GM18519 (cell line): ENCODE measurements around the gene CHST15.

Experiments used
- ATAC-seq: cut with Tn5 transposase; IDR thresholded peaks from one replicate; pipeline ENCODE4 v1.9.1; 2021; ENCODE audit warnings: mild to moderate bottlenecking, moderate library complexity; ENCODE audit not compliant: unreplicated experiment, low FRiP score

The CHST15 gene

GRCh38 chr10:124069341-124070264, 23.8 kb downstream of the CHST15 start:
- ATAC-seq, result no peak

- no peak for ATAC-seq
Observed at GRCh38 chr10:124068929-124069328, 24.5 kb downstream of the CHST15 start.

GRCh38 chr10:124067825-124068400, 25.5 kb downstream of the CHST15 start:
- no peak for ATAC-seq

GRCh38 chr10:124066781-124067714, 26.4 kb downstream of the CHST15 start:
- ATAC-seq, result no peak

- ATAC-seq, result no peak
Observed at GRCh38 chr10:124066126-124066700, 27.2 kb downstream of the CHST15 start.

- ATAC-seq, result no peak
Observed at GRCh38 chr10:124065382-124066125, 27.8 kb downstream of the CHST15 start.

- no peak for ATAC-seq
Observed at GRCh38 chr10:124064676-124065075, 28.7 kb downstream of the CHST15 start.

GRCh38 chr10:124063750-124064603, 29.4 kb downstream of the CHST15 start:
- ATAC-seq, result no peak

GRCh38 chr10:124062390-124062789, 31.0 kb downstream of the CHST15 start:
- ATAC-seq, result no peak

- ATAC-seq, result no peak
Observed at GRCh38 chr10:124061030-124061429, 32.4 kb downstream of the CHST15 start.

GRCh38 chr10:124060148-124060720, 33.2 kb downstream of the CHST15 start:
- no peak for ATAC-seq

- ATAC-seq, result no peak
Observed at GRCh38 chr10:124059551-124059950, 33.8 kb downstream of the CHST15 start.

- ATAC-seq, result no peak
Observed at GRCh38 chr10:124058346-124059003, 34.9 kb downstream of the CHST15 start.

- no peak for ATAC-seq
Observed at GRCh38 chr10:124057601-124058000, 35.8 kb downstream of the CHST15 start.

- ATAC-seq, result no peak
Observed at GRCh38 chr10:124056337-124056980, 36.9 kb downstream of the CHST15 start.

GRCh38 chr10:124053971-124054370, 39.4 kb downstream of the CHST15 start:
- no peak for ATAC-seq

- ATAC-seq, result no peak
Observed at GRCh38 chr10:124052561-124052960, 40.8 kb downstream of the CHST15 start.
